Cardiac muscle cell (in vitro differentiated cells and primary cell): ENCODE results near the gene DIS3. TPM values are rescaled to one million over a fixed set of nuclear protein-coding genes. Genes with fewer than 3 reads are reported as not detected.
"Not testable (repeated sequence)": the region's sequence is repeated elsewhere in the genome, so short reads cannot be mapped to it uniquely, and the experiment has no call there.

ENCODE experiments used
- DNase-seq, 2 donors: peaks; one replicate each; pipeline versions ENCODE4 v3.0.0 to v3.0.0-alpha.2; 2010 to 2017; ENCODE audit warnings: low read depth in 1 of 2, low spot score in 1 of 2
- H3K27ac ChIP-seq: fragments of 200-600 bp; sonication (generic); 2 replicates; pipeline ENCODE4 v1.5.1; 2016
- H3K27me3 ChIP-seq: fragments of 200-600 bp; sonication (generic); 2 replicates; pipeline ENCODE4 v1.6.0; 2016; ENCODE audit warnings: control low read depth
- H3K36me3 ChIP-seq: fragments of 200-600 bp; sonication (generic); 2 replicates; pipeline ENCODE4 v1.5.1; 2016; ENCODE audit warnings: control low read depth
- H3K4me1 ChIP-seq: fragments of 200-600 bp; sonication (generic); 2 replicates; pipeline ENCODE4 v1.8.1; 2017; ENCODE audit warnings: low read depth, mild to moderate bottlenecking, mixed run types
- H3K4me3 ChIP-seq: fragments of 200-600 bp; sonication (generic); 2 replicates; pipeline ENCODE4 v1.5.1; 2016; ENCODE audit warnings: mild to moderate bottlenecking
- H3K9me3 ChIP-seq: fragments of 200-600 bp; sonication (generic); 2 replicates; pipeline ENCODE4 v1.5.1; 2017; ENCODE audit warnings: low read depth, mild to moderate bottlenecking, control low read depth
- polyA plus RNA-seq: library from polyadenylated mRNA; unstranded; fragments of >200 nt; fragmentation: Nextera tagmentation; extraction: Ambion mirVana; gene quantifications from 2 replicates; pipeline ENCODE4 v1.2.1, GENCODE V29; 2016
- total RNA-seq: library from RNA; depleted of rRNA; stranded (reverse); fragments of >200 nt; gene quantifications from 2 replicates; pipeline ENCODE4 v1.2.3, GENCODE V29; 2016
- TF ChIP-seq, protein P1 (sequence below): IDR thresholded peaks from 2 replicates; pipeline ENCODE4 v1.5.1; 2012; ENCODE audit warnings: low read depth, mild to moderate bottlenecking, low read length

DIS3 gene
- total and polyA plus RNA-seq, 2 experiments from 2014 or later = 15.3 to 23.3 TPM

DNA sequence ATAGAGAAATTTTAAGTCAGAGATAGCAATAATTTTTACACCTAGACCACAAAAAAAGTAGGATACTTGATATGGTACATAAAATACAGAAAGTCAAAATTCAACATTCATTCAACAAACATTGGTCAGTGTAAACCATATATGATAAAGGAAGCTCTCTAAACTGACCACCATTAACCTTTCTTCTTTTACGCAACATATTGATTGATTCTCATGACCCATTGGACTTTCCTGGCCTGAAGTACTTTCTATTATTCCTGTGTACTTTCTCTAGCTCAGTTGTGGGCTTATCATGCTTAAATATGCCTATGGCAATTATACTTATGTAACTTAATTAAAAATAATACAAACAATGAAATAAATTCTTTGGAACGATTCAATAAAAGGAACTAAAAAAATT lies 10.9 kb upstream of the DIS3 start:
- no peaks in the 10 kb centered on the region for H3K9me3 ChIP-seq
- H3K4me1 ChIP-seq = no peaks in the 10 kb centered on the region
- H3K27ac ChIP-seq = no peak overlapping the region
- no peak overlapping the region for H3K4me3 ChIP-seq
- H3K36me3 ChIP-seq = peaks cover 31% of the 10 kb centered on the region
- TF ChIP-seq, protein P1, sequence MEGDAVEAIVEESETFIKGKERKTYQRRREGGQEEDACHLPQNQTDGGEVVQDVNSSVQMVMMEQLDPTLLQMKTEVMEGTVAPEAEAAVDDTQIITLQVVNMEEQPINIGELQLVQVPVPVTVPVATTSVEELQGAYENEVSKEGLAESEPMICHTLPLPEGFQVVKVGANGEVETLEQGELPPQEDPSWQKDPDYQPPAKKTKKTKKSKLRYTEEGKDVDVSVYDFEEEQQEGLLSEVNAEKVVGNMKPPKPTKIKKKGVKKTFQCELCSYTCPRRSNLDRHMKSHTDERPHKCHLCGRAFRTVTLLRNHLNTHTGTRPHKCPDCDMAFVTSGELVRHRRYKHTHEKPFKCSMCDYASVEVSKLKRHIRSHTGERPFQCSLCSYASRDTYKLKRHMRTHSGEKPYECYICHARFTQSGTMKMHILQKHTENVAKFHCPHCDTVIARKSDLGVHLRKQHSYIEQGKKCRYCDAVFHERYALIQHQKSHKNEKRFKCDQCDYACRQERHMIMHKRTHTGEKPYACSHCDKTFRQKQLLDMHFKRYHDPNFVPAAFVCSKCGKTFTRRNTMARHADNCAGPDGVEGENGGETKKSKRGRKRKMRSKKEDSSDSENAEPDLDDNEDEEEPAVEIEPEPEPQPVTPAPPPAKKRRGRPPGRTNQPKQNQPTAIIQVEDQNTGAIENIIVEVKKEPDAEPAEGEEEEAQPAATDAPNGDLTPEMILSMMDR = no peak
- H3K27me3 ChIP-seq = no peaks in the 10 kb centered on the region
- no peak for DNase-seq

GRCh38 chr13:72788831-72789230 lies 7.1 kb upstream of the DIS3 start:
- TF ChIP-seq, protein P1 = no peak
- Histone ChIP-seq H3K4me3 (no peak overlapping the region), H3K36me3 (peaks cover 17% of the 10 kb centered on the region), H3K9me3 (no peaks in the 10 kb centered on the region), H3K27me3 (no peaks in the 10 kb centered on the region), H3K4me1 (no peaks in the 10 kb centered on the region), H3K27ac (no peak overlapping the region)
- no peak for DNase-seq

GRCh38 chr13:72784679-72785078 lies 3.0 kb upstream of the DIS3 start:
- H3K36me3 ChIP-seq, DNase-seq, H3K27me3 ChIP-seq, H3K4me3 ChIP-seq, H3K9me3 ChIP-seq, H3K27ac ChIP-seq: not testable (repeated sequence)
- H3K4me1 ChIP-seq = peaks cover 14% of the 10 kb centered on the region

DNA sequence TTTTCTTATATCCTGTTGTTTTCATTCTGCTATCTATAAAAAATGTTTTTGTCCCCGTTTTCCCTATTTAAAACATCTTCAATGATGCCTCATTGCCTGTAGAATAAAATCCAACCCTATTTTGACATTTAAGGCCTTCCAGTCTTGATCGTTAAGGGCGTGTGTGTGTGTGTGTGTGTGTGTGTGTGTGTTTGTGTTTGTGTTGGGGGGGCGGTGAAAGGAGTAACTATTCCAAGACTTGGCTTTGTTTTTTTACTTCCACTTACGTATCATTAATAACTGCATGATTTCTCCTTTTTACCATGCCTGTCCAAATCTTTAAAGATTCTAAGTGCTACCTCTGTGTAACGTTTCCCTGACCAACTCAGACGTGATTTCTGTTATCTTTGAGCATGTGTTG lies 1.0 kb upstream of the DIS3 start:
- DNase-seq = peak in 1 of 2 donors; percentile 35
- H3K27ac ChIP-seq = peak overlapping the region; percentile 41
- no peaks in the 10 kb centered on the region for H3K9me3 ChIP-seq
- peaks cover 7% of the 10 kb centered on the region for H3K36me3 ChIP-seq
- peak overlapping the region; percentile 82 for H3K4me3 ChIP-seq
- no peaks in the 10 kb centered on the region for H3K27me3 ChIP-seq
- H3K4me1 ChIP-seq = peaks cover 14% of the 10 kb centered on the region
- TF ChIP-seq, protein P1 = no peak

DNA sequence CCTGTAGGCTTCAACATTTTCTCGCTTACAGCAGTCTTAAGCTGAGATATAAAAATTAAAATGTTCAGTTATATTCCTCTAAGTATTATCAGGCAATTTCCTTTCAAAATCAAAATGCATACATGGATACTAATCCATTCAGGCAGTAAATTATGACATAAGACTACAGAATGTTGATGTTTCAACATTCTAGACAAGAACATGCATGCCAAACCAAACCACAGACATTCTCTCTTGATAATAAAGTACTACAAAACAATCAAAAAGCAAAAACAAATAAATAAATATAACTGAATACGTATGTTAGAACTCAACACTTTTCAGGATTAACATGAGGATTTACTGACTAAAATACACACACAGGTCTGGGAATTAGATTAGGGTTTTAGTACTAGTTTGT lies 7.7 kb downstream of the DIS3 start:
- Histone ChIP-seq H3K4me3 (no peak overlapping the region), H3K9me3 (no peaks in the 10 kb centered on the region), H3K27me3 (no peaks in the 10 kb centered on the region), H3K27ac (no peak overlapping the region), H3K36me3 (peaks cover 92% of the 10 kb centered on the region), H3K4me1 (no peaks in the 10 kb centered on the region)
- TF ChIP-seq, protein P1 = no peak
- peak in 1 of 2 donors; percentile 61 for DNase-seq

GRCh38 chr13:72763411-72763810 lies 18.3 kb downstream of the DIS3 start:
- Histone ChIP-seq H3K4me1 (no peaks in the 10 kb centered on the region), H3K27ac (no peak overlapping the region), H3K9me3 (no peaks in the 10 kb centered on the region), H3K27me3 (no peaks in the 10 kb centered on the region), H3K36me3 (peaks cover 97% of the 10 kb centered on the region), H3K4me3 (no peak overlapping the region)
- peak in 1 of 2 donors; percentile 41 for DNase-seq
- TF ChIP-seq, protein P1 = no peak
